ENCODE results near the gene CYSTM1.
"Not testable (repeated sequence)": the region's sequence is repeated elsewhere in the genome, so short reads cannot be mapped to it uniquely, and the experiment has no call there.

CYSTM1 gene

DNA sequence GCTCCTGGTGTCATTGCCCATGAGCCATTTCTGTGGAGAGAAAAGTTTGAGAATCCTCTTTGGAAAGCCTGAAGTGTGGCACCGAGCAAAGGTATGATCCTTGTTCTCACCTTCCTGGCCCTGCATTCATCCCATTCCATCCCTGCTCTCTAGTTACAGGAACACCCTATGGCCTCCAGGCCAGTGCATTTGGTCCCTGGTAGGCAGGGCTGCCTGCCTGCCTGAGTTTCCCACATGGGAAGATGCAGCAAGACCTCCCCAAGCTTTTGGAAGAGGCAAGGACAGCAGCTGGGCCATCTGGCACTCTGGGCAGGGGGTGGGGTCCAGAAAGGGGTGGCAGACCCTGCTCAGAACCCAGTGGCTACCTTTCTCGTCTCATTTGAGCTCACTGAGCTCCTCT lies 24.8 kb upstream of the CYSTM1 start:
- no peak for DNase-seq (ENCODE audit: low spot score)

GRCh38 chr5:140151144-140152021 lies 23.6 kb upstream of the CYSTM1 start:
- DNase-seq (ENCODE audit: low spot score): no peak

DNA sequence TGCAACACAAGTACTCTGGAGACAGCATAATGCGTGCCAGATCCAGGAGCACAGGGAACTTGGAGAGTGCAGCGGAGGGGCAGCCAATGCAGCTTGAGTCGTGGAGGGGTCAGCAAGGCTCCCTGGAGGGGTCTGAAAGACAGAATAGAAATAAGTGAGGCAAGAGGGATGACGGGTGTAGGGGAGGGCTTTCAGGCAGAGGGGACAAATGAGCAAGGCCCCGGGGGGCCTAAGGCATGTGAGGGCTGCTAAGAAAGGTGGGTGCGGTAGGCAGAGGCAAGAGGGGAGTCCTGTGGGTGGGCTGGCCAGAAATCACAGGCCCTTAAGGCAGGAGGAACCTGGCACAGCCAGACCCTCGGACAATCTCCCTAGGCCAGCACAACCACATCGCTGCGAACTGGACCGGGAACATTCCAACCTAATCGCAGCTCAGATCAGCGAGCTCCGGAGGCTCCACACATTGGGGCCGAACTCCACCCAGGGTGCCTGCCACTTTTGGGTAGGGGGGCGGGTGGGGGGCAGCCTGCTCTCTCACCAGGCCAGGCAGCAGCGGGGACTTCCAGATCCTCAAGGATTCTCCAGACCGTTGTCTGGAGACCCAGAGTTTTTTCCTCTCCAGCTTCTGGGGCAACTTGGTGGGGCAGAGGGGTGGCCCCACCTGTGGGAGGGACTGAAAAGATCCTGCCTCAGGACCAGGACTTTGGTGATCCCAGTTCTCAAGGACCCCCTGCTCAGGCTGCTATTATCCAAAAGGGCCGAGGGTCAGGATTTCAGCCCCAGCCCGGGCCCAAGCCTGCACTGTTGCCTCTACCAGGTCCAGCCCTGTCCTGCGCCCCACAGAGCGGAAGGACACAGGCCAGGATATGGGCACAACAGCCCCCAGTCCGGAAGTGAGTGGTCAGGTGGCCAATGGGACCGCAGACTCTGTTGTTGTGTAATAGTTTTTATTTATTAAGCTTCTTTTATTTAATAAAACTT lies 22.7 kb upstream of the CYSTM1 start:
- no peak for DNase-seq (ENCODE audit: low spot score)

DNA sequence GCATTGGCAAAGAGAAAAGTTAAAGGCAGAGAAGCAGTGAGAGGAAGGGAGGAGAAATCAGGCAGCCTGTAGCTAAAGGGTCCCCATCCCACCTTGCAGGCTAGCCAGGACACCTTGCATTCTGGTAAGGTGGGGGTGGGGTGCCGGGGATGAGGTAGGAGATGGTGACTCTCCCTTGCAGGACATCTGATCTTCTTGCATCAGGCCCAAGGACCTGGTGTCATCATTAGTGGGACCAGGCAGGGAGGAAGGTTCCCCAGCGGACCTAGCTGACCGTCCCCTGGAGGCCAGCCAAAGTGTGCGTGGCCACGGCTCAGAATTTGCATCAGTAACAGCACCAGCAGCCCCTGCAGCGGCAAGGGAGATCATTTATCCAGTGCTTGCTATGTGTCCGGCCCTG lies 21.7 kb upstream of the CYSTM1 start:
- DNase-seq (ENCODE audit: low spot score): no peak

DNA sequence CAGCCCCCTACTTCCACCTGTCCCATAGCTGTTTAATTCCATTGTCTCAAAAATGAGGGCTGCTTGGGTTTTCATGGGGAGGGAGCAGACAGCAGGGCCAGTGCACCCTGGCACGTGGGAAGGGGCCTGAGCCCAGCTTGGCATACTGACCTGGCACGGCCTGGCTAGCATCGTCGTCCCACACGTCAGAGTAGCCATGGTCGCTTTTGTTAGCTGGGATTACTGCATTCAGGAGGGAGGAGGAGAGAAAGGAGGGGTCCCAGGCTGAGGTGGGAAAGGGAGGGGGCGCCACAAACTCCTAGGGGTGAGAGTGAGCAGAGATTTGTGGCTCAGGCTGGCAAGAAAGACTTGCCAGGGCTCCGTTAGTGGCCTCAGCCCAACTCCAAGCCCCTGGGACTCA lies 21.1 kb upstream of the CYSTM1 start:
- DNase-seq (ENCODE audit: low spot score): no peak

GRCh38 chr5:140154710-140155381 lies 20.1 kb upstream of the CYSTM1 start:
- DNase-seq (ENCODE audit: low spot score): not testable (repeated sequence)

- DNase-seq (ENCODE audit: low spot score): peak; percentile 95
Measured at GRCh38 chr5:140157032-140157781, 17.8 kb upstream of the CYSTM1 start.

GRCh38 chr5:140159014-140159927 lies 15.7 kb upstream of the CYSTM1 start:
- no peak for DNase-seq (ENCODE audit: low spot score)

- no peak for DNase-seq (ENCODE audit: low spot score)
Measured at GRCh38 chr5:140162275-140162674, 12.7 kb upstream of the CYSTM1 start.

- DNase-seq (ENCODE audit: low spot score): no peak
Measured at GRCh38 chr5:140162781-140163180, 12.2 kb upstream of the CYSTM1 start.

DNA sequence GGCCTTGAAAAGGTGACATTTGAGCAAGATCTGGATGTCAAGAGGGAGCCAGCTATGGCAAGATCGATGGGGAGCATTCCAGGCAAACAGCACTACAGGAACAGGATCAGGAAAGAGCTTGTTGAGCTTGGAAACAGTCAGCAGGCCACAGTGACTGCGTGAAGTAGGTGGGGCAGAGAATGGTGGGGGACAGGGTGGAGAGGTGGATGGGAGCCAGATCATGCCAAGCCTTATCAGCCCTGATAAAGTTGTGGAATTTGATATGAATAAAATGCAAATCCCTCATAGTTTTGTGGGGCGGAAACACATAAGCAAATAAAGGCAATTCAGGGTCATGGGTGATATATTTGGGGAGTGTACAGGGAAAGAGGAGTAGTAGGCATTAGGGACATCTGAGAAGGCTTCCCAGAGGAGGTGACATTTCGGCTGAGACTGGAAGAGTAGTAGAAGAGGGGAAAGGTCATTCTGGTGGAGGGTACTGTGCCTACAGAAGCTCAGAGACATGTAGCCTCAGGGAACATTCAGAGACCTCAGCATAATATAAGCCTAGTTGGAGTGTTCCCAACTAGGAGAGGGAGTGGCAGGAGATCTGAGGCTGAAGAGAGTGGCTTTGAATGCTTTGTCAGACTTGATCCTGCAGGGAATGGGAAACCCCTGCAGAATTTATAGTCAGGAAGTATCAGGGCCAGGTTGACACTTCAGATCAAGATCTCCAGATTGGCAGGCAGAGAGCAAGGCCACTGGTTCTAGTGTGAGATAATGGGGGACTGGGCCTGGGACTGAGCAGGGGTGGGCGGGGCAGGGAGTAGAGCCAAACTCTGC lies 9.7 kb upstream of the CYSTM1 start:
- no peak for DNase-seq (ENCODE audit: low spot score)

GRCh38 chr5:140165923-140166270 lies 9.1 kb upstream of the CYSTM1 start:
- DNase-seq (ENCODE audit: low spot score): no peak

DNA sequence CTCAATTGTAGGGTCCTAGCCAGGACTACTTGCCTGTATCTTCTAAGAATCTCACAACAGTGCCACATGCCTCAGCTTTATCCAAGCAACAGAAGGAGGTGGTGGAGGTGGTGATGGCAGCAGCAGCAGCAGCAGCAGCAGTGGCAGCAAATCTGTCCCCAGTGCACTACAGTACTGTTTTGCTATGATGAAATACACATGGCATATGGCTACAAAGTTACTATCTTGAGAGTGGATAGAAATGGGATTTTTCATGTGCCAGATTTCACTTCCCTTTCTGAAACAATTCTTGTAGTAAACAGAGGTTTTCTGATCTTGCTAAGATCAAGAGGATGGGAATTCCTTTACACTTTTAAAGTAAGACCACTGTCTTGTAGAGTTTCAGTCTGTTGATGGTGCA lies 8.1 kb upstream of the CYSTM1 start:
- DNase-seq (ENCODE audit: low spot score): no peak

- no peak for DNase-seq (ENCODE audit: low spot score)
Measured at GRCh38 chr5:140168371-140168770, 6.6 kb upstream of the CYSTM1 start.

DNA sequence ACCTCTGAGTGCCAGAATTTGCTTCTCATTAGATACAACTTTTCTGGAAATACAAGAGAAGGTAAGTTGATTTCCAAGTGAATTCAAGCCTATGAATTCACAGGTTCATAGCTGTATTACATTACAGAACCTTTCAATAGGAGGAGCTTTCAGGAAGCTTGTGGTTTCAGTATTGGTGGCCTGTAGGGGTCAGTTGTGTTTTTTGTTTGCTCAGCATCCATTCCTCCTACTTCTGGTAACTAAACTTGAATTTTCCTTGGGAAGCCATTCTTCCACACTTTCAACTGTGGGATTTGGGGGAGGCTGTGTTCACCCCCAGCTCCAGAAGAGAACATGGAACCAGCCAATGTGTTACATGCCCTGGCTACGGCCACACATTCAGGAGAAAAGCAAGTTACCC lies 5.6 kb upstream of the CYSTM1 start:
- DNase-seq (ENCODE audit: low spot score): no peak

GRCh38 chr5:140172483-140172882 lies 2.5 kb upstream of the CYSTM1 start:
- no peak for DNase-seq (ENCODE audit: low spot score)

DNA sequence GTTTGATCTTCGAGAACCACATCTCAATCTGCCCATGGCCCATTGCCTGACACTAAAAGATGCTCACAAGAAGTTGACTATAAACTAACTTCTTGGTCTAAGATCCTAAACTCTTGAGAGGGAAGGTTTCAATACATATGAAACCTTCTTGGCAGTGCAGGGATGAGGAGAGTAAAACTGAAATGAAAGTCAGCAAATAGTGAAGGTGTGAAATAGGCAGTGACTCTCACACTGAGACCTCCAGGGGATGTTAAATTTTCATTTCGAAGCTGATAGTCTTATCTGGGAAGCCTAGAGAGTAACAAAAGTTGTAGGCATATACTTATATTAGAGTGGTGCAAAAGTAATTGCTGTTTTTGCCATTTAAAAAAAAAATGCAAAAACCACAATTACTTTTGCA lies 974 bp upstream of the CYSTM1 start:
- DNase-seq (ENCODE audit: low spot score): no peak

DNA sequence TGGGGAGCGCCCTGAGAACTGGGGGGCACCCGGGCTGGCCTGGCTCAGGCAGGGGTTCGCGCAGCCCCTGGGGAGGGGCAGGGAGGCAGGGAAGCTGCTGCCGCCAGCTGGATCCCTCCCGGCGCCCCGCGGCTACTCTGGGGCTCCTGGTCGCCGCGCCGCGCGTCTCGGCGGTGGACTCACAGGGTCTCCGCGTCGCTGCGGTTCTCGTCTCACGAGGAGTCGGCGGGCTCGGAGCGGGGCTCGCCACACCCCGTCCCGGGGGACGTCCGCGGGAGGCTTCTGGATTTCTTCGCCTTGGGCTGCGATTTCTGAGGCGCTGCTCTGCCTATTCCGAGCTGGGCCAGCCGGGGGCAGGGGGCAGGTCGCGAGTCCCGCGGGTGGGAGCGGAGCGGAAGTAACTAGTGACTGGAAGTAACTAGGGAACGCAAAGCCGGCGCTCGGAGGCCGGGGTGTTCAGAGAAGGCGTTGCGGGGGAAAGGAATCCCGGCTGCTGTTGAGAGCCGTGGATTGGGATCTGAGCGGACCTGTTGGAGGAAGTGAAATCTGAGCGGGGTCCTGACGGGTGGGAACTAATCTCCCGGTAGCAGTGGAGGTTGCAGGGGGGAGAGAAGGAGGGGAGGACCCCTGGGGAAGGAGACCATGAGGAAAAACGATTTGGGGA lies 511 bp downstream of the CYSTM1 start:
- DNase-seq (ENCODE audit: low spot score): peak; percentile 90

GRCh38 chr5:140176031-140176387 lies 1.0 kb downstream of the CYSTM1 start:
- no peak for DNase-seq (ENCODE audit: low spot score)

All from GM03348 (cell line).